Calu3 (cell line): ENCODE data around the gene LRIG2. TPM values are rescaled to one million over a fixed set of nuclear protein-coding genes. Genes with fewer than 3 reads are reported as not detected.

Experiments
- BruUV-seq: library from RNA; stranded (reverse); fragments of 400-500 nt; replicated peaks from 2 replicates; lab custom pipeline; 2021; lab: Mats Ljungman, UMichigan
- CTCF ChIA-PET: fragments of 300-600 bp; sonication (Branson Sonifier 250); formaldehyde crosslinking; loops from one replicate; lab custom pipeline; 2022; ENCODE audit warnings: antibody characterized with exemption; lab: Charles Lee
- DNase-seq: peaks from one replicate; pipeline ENCODE4 v3.0.0; 2022
- H3K27ac Mint-ChIP-seq: one replicate; pipeline ENCODE4 v1.8.0; 2022; ENCODE audit warnings: mixed read lengths; ENCODE audit not compliant: unreplicated experiment
- H3K27me3 Mint-ChIP-seq: one replicate; pipeline ENCODE4 v1.8.0; 2022; ENCODE audit warnings: mixed read lengths; ENCODE audit not compliant: unreplicated experiment
- H3K36me3 Mint-ChIP-seq: one replicate; pipeline ENCODE4 v1.8.0; 2022; ENCODE audit warnings: mild to moderate bottlenecking, moderate library complexity, mixed read lengths; ENCODE audit not compliant: insufficient read depth, unreplicated experiment
- H3K4me1 Mint-ChIP-seq: one replicate; pipeline ENCODE4 v1.8.0; 2022; ENCODE audit warnings: mild to moderate bottlenecking, low read depth, mixed read lengths; ENCODE audit not compliant: unreplicated experiment
- H3K4me3 Mint-ChIP-seq: one replicate; pipeline ENCODE4 v1.8.0; 2022; ENCODE audit warnings: mild to moderate bottlenecking, low read depth, moderate library complexity, mixed read lengths; ENCODE audit not compliant: unreplicated experiment
- H3K9me3 Mint-ChIP-seq: one replicate; pipeline ENCODE4 v1.8.0; 2022; ENCODE audit warnings: low read depth, mixed read lengths; ENCODE audit not compliant: unreplicated experiment
- CTCF ChIP-seq: fragments of 200-600 bp; IDR thresholded peaks from one replicate; pipeline ENCODE4 v1.8.0; 2022; ENCODE audit warnings: antibody characterized with exemption; ENCODE audit not compliant: unreplicated experiment
- intact Hi-C: fragments of 100-400 bp; cut with micrococcal nuclease; formaldehyde crosslinking; loops from one replicate; pipeline ENCODE4 v1.10.0; 2022; ENCODE audit not compliant: unreplicated experiment
- total RNA-seq: library from RNA; stranded (reverse); gene quantifications from 2 replicates; pipeline ENCODE4 v1.2.3, GENCODE V29; 2022

The LRIG2 gene
- total RNA-seq, 1 experiment from 2014 or later, result 11.0 TPM

DNA sequence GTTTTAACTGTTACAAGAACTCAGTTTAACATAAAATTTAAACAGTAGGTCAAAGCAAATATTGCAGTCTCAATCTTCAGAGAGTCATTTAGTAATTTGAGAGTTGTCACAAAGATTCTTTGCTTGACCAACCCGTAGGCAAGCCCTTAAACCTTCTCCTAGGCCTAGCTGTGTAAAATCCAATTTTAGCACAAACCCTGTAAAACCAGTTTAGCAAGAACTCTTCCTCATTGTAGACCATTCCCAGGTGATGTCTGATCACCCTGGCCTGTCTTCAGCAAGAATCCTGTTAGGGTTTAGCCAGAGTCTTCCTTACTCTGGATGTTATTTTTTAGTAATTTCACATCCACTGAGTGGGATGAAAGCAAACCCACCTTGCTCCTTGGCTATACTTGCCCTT is 30.1 kb downstream of the LRIG2 start:
- Mint-ChIP-seq H3K4me1 (peaks cover 8% of the 10 kb centered on the region), H3K27ac (peak overlapping the region; percentile 44), H3K36me3 (peaks cover 24% of the 10 kb centered on the region), H3K27me3 (no peaks in the 10 kb centered on the region), H3K4me3 (no peak overlapping the region), H3K9me3 (no peaks in the 10 kb centered on the region)
- intact Hi-C loops, result no loop called here
- peak; percentile 3 for DNase-seq
- CTCF ChIA-PET, result no interaction called here
- TF ChIP-seq CTCF, result no peak
- BruUV-seq, result no TSS peak

DNA sequence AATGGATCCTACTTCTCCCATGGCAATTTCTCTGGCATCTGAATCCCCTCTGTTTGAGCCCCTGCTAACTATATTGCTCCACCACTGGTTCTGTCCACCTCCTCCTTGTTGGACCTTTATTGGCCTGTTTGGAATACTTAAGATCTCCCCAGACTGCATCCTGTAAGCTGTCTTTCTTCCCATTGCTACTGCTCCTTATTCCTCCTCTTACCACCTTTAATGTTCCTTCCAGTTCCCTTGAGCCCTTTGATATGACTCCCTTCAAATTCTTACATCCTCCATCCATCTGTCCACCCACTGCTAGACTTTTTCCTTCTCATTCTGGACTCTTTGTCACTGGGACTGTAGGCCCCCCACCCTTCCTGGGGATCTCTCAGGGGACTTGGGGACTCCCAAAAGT is 31.0 kb downstream of the LRIG2 start:
- intact Hi-C loops, result no loop called here
- Mint-ChIP-seq H3K27me3 (no peaks in the 10 kb centered on the region), H3K9me3 (no peaks in the 10 kb centered on the region), H3K36me3 (peaks cover 24% of the 10 kb centered on the region), H3K27ac (no peak overlapping the region), H3K4me3 (no peak overlapping the region), H3K4me1 (peaks cover 8% of the 10 kb centered on the region)
- no peak for TF ChIP-seq CTCF
- BruUV-seq, result no TSS peak
- DNase-seq, result no peak
- CTCF ChIA-PET, result no interaction called here

DNA sequence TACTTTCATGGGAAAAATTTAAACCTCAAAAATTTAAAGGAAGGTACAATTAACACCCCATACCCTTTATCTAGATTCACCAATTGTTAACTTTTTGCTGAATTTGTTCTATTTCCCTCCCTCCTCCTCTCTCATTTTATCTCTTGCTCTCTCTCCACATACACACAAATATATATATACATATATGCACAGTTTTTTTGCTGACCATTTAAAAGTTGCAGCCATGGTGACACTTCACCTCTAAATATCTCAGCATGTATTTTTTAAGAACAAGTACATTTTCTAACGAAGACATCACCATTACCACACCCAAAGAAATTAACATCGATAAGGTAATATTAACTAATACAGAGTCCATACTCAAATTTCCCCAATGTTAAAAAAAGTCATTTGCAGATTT is 33.9 kb downstream of the LRIG2 start:
- Mint-ChIP-seq H3K4me3 (no peak overlapping the region), H3K4me1 (peaks cover 3% of the 10 kb centered on the region), H3K36me3 (peaks cover 20% of the 10 kb centered on the region), H3K27ac (no peak overlapping the region), H3K9me3 (no peaks in the 10 kb centered on the region), H3K27me3 (no peaks in the 10 kb centered on the region)
- CTCF ChIA-PET, result no interaction called here
- no peak for TF ChIP-seq CTCF
- intact Hi-C loops, result no loop called here
- no TSS peak for BruUV-seq
- no peak for DNase-seq

DNA sequence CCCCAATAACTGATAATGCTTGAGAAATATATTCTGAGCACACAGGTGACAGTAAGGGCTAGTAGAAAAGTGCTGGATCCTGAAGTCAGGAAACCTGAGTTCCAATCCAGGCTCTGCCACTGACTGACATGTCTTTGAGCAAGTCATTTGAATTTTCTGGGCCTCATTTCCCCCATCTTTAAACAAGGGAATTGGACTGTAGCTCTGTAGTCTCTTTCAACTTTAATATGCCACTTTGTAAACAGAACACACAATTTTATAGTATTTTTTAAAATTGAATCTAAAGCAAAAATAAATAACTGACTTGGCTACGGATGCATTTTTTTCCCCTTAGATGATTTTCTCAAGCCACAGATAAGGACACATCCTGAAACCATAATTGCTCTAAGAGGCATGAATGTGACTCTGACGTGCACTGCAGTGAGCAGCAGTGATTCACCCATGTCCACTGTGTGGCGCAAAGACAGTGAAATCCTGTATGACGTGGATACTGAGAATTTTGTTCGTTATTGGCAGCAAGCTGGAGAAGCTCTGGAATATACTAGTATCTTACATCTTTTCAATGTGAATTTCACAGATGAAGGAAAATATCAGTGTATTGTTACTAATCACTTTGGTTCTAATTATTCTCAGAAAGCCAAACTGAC is 37.0 kb downstream of the LRIG2 start:
- DNase-seq, result no peak
- H3K4me3 Mint-ChIP-seq, result no peak overlapping the region
- TF ChIP-seq CTCF, result no peak
- no TSS peak for BruUV-seq
- no peaks in the 10 kb centered on the region for H3K9me3 Mint-ChIP-seq
- no peaks in the 10 kb centered on the region for H3K27me3 Mint-ChIP-seq
- peaks cover 6% of the 10 kb centered on the region for H3K36me3 Mint-ChIP-seq
- CTCF ChIA-PET, result no interaction called here
- H3K4me1 Mint-ChIP-seq, result no peaks in the 10 kb centered on the region
- intact Hi-C loops, result no loop called here
- H3K27ac Mint-ChIP-seq, result no peak overlapping the region
